ENCODE results near the gene ATRIP.

DNA sequence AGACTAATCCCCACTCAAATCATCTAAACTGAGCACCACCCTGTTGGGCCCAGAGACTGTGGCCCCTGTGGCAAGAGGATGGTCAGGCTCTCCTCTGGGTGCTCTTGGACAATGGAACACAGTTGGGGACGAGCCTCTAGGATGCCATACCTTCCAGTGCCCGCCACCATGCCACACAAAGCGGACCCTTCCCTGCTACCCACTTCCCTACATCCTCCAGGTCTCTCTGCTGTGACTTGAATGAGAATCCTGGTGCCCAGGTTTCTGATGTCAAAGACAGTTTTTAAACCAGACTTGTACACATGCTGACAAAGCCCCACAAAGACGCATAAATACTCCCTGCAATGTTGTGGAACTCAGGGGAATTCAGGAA lies 11.3 kb upstream of the ATRIP start:
- TF ChIP-seq, protein P1, sequence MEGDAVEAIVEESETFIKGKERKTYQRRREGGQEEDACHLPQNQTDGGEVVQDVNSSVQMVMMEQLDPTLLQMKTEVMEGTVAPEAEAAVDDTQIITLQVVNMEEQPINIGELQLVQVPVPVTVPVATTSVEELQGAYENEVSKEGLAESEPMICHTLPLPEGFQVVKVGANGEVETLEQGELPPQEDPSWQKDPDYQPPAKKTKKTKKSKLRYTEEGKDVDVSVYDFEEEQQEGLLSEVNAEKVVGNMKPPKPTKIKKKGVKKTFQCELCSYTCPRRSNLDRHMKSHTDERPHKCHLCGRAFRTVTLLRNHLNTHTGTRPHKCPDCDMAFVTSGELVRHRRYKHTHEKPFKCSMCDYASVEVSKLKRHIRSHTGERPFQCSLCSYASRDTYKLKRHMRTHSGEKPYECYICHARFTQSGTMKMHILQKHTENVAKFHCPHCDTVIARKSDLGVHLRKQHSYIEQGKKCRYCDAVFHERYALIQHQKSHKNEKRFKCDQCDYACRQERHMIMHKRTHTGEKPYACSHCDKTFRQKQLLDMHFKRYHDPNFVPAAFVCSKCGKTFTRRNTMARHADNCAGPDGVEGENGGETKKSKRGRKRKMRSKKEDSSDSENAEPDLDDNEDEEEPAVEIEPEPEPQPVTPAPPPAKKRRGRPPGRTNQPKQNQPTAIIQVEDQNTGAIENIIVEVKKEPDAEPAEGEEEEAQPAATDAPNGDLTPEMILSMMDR (IDR thresholded peaks at IDR 0.05): no peak
- TF ChIP-seq POLR2A (IDR thresholded peaks at IDR 0.05): no peak
